Stimulated activated CD4-positive, alpha-beta T cell treated with anti-CD3 and anti-CD28 coated beads, Interleukin-15, amount 100 ng/mL, for 24 hours (primary cell): ENCODE data around the gene NR5A2.
A peak's percentile ranks its signal among the peaks of the same experiment; 100 is the strongest.

Experiments
- DNase-seq: peaks from one replicate; pipeline ENCODE4 v3.0.0-alpha.2; 2020

Gene NR5A2

DNA sequence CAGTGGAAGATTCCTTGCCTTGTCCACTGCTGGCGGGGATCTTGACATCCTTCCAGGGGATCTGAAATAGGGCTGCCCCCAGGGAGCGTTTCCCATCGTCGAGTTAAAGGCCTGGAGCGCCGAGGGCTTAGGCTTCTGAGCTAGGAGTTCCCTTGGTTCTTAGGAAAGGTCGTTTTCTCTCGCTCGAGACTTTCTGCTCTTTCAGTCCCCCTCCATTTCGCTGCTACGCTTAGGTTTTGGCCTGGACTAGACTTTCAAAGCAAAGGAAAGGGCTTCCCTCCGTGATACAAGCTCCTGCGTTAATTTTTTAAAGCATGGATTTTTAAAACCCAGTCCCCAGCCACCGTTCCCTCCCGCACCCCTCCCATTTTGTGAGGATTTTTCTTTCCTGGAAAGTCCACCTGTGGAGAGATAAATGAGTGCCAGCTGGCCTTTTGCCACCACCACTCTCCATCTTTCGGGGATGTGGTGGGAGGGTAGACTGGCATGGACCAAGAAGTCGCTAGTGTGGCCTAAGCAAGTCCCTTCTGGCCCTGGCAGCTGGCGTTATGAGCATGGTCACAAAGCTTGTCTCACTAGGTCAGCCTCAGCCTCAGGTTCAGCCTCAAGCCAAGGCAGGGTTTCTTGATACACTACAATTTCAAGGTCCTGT, 9.2 kb downstream of the NR5A2 start:
- DNase-seq: no peak

DNA sequence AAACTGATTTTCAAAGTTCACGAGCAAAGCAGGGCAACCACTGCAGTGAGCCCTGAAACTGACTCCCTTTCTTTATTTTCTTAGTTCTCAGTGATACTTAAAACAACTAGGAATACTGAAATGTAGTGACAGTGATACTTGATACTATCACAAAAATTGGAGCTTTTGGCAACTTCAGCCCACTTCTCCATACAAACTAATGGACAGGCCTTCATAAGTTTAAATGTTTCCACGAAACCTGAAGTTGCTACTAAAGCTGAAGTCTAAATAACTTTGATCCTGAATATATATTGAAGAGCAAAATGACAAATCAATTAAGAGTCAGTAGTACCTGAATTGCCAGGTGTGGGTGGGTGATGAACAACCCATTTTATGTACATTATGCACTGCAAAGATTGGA, 10.0 kb downstream of the NR5A2 start:
- DNase-seq: no peak

DNA sequence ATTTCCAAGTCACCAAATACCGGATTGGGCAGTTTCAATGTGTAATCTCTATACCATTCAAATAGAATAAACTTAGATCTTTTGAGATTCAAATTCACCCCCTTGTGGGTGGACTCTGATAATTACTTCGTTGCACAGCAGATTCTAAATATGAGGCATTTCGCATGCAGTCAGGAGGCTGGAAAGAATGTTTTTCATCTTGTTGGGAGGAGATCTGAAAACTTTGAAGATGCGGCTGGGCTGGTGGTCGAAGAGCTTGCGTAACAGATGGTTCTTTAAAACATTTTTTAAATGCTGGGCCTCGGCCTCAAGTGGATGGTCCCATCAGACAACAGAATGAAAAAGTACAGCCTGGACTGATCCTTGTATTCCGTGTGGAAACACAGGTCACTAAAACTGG, 10.4 kb downstream of the NR5A2 start:
- DNase-seq: no peak

DNA sequence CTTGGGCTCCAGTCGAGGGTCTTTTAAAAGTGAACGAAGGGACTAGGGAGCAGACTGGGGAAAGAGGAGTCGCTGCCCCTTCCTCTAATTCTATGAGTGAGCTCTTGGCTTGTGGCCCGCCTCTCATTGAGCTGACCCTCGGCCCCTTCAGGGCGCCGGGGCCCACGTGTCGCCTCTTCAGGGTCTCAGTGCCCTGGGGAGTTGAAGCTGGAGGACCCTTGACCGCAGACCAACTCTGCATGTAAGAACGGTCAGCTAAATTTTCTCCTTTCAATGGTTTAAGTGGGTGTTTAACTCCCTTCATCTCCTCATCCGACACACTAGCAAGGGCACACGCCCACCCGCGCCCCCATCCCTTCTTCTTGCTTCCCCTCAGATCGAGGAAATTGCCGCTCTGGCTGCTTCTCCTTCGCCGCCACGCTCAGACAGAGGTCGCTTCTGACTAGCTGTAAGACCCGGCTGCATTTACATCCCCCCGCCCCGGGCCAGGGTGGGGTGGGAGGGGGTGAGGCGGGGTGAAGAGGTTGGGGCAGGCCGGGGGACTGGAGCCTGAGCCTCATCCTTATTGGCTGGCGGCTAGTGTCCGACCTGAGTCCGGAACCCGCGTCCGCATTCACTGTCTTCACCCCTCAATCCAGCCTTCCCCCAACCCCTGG, 10.9 kb downstream of the NR5A2 start:
- DNase-seq: no peak

DNA sequence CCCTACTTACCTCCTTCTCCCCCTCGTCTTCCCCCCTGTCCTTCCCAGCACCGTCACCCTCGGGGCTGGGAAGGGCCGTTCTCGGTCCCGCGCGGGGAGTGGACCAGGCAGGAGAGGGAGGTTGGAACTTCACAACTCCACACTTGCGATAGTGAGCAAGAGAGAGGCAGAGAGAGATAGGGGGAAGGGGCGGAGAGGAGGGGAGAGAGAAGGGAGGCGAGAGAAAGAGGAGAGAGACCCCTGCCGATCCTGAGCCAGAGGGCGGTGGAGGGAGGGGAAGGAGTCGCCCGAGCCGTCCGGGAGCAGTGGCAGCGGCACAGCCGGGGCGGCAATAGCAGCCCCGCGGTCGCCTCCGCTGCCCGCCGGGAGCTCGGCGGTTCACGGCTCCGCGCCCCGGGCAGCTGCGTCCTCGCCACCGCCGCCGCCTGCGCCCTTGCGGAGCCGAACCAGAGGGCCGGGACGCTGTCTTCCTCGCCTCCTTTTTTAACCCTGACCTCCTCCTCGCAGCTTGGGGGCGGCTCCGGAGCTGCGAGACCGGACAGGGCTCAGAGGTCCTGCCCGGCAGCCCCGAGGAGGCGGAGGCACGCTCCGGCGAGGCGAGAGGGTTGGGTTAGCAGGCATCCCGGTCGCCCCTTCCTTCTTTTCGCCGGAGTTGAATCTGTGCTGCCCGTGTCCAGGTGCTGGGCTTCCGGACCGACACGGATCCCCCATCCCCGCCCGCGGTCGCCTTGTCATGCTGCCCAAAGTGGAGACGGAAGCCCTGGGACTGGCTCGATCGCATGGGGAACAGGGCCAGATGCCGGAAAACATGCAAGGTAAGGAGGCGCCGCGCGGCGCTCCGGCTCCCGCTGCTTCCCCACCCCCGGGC, 11.7 kb downstream of the NR5A2 start:
- DNase-seq: peak; percentile 57

DNA sequence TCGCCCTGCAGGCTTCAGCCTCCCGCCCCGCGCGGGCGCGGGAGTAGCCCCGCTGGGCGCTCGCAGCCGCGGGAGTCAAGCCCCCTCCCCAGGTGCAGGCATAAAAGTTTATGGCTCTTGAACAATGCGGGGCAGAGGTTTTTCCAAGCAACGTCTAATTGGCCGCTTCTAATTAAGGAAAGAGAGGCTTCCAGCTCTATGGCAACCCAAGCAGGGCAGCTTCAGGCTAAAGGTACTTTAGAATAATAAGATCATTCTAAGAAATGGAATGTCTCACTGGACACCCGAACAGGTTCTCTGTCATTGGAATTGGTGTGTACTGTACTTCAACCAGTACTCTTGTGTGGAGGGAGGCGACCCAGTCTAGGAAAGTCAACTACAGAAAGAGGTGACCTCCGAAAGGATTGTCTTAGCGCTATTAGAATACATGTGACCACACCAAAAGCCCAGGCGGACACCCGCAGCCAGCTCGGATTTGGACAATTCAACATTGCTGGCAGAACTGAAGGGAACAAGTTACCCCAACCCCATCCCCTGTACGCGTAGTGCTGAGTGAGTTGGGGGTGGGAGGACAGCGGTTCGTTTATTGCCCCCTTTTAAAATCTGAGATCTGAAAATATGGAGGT, 12.5 kb downstream of the NR5A2 start:
- no peak for DNase-seq

DNA sequence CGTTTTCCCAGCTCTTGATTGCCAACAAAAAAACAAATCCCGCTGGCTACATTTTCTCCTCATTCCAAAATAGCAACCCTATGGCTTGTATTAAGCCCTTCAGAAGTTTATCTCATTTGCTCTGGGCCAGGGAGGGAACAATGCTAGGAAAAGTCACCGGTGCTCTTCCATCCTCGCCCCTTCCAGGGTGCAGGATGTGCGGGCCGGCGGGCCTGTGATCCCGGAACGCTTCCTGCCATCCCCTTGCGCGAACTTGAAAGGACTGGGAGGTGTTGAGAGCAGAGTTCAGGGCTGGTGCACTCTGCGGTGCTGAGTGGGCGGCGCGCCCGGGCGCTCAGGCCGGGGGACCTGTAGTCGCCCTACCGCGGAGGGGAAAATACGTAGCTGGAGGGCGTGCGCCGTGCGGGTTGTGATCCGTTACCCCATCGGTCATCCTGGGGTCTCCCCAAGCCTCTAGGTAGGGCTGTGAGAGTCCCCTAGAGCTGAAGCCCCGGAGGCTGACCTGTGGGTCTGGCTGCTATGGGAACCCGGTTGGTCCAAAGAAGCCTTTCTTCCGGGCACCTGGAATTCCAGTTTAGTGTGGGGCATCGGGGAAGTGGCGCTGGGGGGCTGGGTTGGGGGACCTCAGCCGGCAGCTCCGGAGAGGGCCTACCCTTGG, 13.1 kb downstream of the NR5A2 start:
- DNase-seq: peak; percentile 32

DNA sequence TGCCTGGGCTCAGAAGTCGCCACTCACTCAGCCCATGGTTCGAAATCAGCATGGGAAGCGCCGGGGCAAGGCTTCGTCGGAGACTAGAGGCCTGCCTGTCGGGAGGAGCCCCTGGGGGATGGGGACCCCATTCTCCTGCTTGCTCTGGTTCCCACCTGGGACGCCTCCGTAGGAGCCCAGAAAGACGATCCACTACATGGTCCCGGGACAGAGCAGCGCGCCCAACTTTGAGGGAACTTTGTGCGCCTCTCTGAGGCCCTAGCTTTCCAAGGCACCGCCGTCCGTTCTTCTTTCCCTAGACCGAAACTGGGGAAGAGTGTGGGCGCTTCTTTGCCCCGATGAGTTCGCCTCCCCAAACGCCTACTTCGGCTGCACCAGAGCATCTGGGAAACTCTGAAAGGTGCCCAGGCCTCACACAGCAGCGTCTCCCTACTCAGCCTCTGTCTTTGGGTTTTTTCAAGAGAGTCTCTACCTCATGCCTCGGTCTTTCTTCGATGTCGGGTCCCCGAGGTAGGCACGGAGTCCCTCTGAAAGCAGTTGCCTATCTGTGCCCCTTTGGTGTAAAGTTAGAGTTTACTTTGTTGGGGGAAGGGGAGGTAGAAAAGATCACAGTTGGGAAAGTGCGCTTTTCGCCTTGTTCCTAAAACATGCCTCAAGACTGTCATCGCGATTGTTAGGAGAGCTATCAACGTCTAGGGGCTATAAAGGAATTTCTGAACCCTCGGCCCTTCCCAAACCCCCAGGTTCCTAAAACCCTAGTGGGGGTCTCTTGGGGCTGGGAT, 14.0 kb downstream of the NR5A2 start:
- DNase-seq: no peak

DNA sequence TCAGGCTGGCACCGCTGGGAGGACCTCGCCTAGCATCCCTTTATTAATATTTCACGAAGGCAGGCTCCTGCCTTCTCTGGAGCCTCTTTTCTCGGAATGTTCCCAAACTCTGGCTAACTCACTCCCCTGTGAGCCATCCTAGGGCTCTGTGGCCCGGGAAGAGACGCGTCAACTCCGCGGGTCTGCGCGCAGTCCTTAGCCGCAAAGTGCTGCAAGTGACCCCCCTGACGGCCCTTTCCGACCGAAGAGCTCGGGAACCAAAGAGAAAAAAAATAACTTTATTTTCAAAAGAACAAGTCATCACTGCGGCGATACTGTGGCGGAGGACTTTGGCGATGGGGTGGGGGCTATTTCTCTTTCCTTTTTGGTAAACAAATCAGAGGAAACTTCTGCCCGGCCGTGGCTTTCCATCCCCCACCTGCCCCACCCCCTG, 14.6 kb downstream of the NR5A2 start:
- no peak for DNase-seq

DNA sequence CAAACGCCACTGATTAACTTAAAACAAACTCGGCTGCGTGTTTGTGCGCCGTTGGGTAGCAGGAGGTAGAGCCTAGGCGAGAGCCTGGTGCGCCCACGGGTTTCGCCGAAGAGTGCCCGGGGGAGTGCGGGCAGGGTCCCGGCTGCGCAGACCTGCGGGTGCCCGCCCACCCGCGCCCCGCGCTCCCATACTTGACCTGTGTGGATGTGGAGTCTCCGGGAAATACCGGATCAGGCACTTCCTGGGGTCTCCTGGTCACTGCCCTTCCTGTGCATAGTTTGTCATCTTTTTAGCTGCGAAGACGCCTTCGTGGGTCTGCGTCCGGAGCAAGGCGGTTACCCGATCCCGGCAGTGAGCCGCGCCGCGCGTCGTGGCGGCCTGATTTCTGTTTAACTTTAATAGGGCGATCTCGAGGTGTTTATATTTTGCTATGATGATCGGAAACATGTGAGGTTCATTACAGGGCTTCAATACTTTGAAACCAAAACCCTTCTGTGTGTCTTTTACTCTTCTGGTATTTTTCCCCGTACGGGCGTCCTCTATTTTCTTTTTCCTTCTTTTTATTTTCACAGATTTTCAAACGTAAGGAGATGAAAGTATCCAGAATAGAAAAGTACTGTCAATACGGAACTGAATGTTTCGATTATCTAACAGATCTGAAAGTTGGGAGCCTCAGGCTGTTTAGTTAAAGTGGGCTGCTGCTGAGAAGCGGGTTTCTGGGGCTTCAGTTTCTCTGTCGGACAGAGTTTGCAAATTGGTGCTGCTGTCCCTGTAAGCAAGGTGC, 15.2 kb downstream of the NR5A2 start:
- peak; percentile 17 for DNase-seq

DNA sequence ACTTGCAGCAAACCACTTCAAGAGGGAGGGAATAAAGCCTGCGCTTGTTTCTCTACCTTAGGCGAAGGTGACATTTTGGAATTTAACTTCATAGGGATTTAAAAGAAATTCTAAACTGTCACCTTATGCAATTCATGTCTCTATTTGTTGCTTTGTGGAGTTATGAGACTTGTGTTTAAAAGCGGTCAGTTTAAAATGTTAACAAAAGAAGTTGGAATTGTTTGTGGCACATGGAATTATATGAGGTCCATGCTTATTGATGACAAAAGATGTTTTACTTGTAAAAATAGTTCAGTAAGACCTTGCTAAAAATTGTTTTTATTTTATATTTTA, 15.8 kb downstream of the NR5A2 start:
- DNase-seq: no peak

DNA sequence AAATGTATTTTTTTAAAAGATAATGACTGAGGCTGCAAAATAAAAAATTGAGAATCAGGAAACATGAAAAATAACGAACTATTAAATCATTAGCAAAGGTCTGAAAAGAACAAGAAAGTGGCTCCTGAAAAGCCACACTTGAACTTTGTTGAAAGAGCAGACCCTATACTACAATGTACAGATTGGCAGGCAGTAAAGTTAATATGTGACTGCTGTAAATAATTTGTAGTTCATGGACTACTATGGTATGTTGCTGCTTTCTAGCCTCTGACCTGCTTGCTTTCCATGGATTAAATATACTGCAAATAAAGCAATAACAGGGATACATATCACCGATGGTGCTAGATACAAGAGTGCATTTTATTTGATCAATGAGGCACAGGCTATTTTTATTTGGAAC, 18.6 kb downstream of the NR5A2 start:
- no peak for DNase-seq

DNA sequence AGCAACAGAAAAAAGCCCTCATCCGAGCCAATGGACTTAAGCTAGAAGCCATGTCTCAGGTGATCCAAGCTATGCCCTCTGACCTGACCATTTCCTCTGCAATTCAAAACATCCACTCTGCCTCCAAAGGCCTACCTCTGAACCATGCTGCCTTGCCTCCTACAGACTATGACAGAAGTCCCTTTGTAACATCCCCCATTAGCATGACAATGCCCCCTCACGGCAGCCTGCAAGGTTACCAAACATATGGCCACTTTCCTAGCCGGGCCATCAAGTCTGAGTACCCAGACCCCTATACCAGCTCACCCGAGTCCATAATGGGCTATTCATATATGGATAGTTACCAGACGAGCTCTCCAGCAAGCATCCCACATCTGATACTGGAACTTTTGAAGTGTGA, 20.7 kb downstream of the NR5A2 start:
- DNase-seq: no peak

DNA sequence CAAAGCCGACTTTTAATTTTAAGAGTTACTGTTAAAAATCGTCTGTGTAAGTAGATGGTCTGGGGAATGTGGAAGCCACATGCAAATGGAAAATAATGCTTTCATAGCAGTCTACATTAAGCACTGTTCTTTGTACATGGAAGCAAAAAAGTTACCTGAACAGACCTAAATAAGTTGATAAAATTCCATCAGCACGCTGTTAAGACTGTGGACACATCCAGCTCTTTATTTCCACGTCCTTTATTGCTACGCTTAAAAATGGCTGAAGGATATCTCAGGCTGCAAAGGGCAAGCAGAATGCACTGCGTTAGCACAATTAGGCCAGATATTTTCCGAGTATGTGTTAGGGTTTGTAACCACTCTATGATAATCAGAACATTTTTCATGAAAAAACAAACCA, 22.3 kb downstream of the NR5A2 start:
- no peak for DNase-seq

DNA sequence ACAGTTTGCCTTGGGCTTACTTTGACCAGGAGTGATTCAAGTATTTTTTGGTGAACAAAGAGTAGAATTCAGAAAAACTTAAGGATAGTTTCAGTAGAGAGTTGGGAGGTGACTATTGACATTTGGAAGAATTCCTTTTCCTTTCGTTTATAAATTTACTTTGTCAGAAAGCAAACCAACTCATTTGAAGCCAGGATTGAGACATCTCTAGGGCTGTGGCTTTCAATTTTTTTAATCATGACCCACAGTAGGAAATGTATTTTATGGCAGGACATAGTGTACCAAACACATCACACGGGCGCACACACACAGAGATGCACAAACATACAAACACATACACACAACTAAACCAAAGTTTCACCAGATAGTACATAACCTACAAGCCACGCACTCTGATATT, 24.1 kb downstream of the NR5A2 start:
- DNase-seq: no peak

DNA sequence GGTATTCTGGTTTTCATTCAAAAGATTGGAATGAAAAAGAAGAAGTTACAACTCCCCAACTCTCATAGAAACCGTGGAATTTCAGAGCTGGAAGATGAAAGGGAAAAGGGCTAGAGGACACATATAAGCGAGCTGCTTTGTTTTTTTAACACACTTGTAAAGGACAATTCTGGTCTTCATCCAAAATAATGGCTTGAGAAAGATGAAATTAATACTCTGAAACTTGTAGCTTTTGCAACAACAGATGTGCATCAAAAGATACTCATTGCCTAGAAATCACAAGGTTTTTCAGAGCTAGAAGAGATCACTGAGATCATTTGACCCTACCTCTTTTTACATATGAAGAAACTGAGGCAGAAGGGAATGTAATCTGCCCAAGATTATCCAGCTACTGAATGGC, 25.6 kb downstream of the NR5A2 start:
- no peak for DNase-seq

DNA sequence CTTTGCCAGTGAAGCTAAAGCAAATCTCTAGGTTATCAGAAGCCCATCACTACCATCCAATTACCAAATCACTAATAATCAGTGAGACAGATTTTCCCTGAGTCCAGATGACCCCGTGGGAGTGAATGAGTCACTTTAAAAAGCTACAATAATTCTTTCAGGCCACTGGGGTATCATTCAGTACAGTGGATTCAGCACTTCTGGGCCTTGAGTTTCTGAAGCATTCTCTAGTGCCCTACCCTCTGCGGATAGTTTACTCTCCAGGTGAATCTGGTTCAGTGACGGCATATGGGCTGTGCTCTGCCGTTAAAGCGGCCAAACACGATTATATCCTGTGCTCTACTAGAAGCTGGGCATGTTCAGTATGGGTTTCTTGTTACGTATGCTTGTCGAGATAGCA, 26.1 kb downstream of the NR5A2 start:
- DNase-seq: no peak

DNA sequence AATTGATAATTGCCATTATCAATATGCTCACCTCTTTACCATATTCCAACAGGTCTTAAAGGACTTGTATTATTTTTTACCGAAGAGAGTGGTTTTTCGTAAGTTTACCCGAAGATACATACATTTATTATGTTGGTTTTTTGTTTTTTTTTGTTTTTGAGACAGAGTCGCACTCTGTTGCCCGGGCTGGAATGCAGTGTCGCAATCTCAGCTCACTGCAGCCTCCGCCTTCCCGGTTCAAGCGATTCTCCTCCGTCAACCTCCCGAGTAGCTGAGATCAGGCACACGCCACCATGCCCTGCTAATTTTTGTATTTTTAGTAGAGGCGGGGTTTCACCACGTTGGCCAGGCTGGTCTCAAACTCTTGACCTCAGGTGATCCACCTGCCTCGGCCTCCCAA, 30.8 kb downstream of the NR5A2 start:
- DNase-seq: no peak

DNA sequence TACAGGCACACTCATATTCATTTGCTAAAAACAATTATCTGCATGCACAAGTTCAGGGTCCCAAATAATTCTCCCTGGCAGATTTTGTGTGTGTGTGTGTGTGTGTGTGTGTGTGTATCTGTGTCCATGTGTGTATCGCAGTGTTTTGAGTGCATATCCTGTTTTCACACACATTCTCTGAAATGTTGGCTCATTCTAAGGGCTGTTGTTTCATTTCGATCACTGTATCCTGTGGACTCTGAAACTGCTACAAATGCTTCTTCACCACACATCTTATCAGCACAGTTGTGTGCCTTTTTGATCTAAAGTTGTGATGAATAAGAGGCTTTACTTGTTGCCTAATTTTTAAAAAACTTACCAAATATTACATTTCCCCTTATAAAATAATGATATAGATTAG, 34.6 kb downstream of the NR5A2 start:
- no peak for DNase-seq

DNA sequence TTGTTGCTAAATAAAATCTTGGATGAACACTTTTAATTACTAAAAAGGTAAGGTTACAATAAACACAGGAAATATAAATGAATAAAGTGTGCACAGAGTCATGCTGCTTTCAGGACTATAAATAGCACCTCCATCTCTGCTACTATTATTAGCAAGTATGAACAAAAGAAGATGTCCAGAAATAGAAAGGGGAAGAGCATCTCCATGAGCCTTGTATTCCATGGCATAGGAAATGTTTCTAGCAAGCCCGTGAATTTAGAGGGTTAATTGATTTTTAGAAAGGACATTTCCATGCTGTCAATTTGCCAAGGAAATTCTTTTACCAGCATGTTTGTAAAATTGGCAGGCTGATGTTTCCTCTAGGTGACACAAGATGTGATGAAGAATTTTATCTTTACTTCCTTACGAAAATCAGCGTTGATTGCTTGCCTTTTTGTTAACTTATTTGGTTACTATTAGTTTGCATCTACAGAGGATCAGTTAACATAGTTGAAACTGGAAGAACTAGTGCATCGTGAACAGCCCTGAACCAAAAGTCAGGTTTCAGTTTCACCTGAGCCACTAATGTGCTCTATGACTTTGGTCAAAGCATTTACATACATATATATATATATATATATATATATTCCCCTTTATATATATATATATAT, 45.3 kb downstream of the NR5A2 start:
- no peak for DNase-seq

DNA sequence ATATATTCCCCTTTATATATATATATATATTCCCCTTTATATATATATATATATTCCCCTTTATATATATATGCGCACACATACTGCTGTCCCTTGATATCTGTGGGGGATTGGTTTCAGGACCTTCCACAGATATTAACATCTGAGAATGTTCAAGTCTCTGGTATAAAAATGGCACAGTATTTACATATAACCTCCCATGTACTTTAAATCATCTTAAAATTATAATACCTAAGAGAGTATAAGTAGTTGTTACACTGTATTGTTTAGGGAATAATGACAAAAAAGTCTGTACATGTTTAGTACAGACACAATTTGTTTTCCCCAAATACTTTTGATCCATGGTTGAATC, 45.8 kb downstream of the NR5A2 start:
- DNase-seq: no peak
